IPS-NIHi11 (cell line): ENCODE data around the gene PHF21B.
"Not testable (repeated sequence)": the region's sequence is repeated elsewhere in the genome, so short reads cannot be mapped to it uniquely, and the experiment has no call there.

Source experiments
- DNase-seq: peaks from one replicate; pipeline ENCODE4 v3.0.0; 2012; ENCODE audit warnings: mixed read lengths, low spot score

The PHF21B gene

DNA sequence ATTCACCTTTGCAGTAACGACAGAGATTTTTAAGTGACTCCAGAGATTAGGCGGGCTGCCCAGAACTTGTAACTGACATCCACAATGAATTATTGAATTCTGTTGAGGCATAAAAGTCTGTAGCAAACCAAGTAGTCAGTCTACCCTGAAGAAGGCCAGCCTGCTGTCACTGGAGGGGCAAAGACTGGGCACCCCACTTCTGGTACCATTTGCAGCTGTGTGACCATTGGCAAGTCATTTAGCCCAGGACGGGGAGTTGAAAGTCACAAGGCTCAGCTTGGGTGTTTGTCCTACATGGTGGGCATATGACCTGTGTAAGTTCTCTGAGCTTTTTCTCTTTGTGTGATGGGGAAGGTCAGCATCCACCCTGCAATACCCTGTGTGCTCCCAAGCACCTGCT, 138.0 kb downstream of the PHF21B start:
- no peak for DNase-seq

GRCh38 chr22:44870021-44870420, 139.8 kb downstream of the PHF21B start:
- DNase-seq: no peak

DNA sequence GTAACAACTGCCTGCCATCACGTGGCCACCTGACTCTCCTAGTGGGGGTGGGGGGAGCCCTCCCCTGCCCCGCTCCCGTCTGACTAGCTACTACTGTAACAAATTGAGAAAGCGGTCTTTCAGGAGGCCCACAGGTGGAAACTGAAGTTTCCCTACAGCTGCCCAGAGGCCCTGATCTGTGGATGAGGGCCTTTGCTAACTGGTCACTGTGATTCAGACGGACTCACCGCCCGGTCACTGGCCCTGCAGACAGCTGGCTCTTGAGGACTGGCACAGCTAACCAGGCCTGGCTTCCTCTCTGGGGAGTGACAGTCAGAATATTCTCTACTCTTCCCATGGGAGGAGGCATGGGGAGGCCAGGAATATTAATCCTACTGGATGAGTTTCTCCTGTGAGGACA, 140.6 kb downstream of the PHF21B start:
- DNase-seq: no peak

DNA sequence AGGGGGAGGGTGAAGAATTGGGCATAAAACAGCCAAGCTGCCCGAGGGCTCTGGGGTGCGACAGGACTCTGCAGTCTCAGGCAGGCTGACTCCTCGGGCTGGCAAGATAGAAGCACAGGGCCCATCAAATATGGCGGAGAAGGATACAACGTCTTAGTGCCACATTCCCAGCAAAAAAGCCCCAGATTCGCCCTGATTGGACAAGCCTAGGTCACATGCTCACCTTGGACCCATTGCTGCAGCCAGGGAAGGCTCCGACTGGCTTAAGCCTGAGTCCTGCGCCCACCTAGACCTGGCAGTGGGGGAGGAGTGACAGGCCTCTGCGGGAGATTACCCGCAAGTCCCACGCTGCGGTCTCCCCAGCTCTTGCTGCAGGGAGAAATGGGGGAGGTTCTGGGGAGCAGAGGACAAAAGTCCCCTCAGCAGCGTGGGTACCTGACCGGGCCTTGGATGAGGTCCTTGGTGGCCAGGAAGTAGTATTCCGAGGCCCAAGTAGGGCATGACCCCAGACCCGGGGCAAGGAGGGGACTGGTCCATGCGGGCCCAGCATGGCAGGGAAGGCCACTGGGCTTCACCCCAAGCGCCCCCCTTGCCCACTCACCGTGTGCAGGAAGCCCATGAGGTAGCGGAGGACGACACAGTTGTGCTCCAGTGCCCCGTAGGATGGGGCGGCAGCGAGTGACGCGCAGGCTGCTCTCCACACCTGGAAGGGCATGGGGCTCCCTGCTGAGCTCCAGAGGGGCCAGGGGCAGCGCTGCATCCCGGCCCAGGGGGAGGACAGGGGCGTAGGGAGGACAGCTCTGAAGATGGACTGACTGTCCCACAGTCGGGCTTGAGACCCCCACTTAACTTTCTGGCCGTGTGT, 144.4 kb downstream of the PHF21B start:
- DNase-seq: no peak

GRCh38 chr22:44862981-44863860, 146.6 kb downstream of the PHF21B start:
- DNase-seq: peak; percentile 73

DNA sequence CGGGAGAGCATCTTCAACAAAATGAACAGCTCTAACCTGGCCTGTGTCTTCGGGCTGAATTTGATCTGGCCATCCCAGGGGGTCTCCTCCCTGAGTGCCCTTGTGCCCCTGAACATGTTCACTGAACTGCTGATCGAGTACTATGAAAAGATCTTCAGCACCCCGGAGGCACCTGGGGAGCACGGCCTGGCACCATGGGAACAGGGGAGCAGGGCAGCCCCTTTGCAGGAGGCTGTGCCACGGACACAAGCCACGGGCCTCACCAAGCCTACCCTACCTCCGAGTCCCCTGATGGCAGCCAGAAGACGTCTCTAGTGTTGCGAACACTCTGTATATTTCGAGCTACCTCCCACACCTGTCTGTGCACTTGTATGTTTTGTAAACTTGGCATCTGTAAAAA, 147.5 kb downstream of the PHF21B start:
- DNase-seq: no peak

DNA sequence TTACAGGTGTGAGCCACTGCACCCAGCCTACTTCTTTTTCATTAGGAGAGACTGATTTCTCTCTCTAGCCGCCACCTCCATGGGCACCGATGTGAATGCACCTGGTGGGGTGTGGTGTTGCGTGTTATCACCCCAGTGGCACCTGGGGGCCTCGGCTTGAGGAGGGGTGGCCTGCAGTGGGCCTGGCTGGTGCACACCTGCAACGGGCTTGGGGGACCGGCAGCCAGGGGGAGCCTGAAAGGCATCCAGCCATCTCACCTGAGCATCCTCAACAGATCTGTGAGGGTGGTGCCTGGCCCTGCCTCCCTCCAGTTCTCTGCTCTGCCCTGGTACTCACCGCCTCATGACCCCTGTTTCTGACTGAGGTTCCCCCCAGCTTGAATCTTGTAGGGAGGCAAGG, 148.6 kb downstream of the PHF21B start:
- no peak for DNase-seq

GRCh38 chr22:44860311-44860710, 149.5 kb downstream of the PHF21B start:
- no peak for DNase-seq

- DNase-seq: no peak
These were observed 150.2 kb downstream of the PHF21B start for GRCh38 chr22:44859641-44860040.

DNA sequence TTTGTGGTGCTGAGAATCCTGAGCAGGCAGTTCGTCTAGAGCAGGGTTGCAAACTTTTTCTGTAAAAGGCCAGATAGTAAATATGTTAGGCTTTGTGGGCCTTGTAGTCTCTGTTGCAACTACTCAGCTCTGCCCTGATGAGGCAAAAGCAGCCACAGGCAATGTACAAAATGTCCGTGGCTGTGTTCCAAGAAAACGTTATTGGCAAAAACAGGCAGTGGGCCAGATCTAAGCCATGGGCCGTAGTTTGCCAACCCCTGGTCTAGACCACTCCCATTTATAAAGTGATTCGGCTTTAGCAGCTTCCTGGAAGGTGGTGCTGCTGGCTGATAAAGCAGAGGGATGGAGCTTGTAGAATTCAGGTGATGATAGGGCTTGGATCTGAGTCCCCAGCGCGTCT, 151.0 kb downstream of the PHF21B start:
- DNase-seq: not testable (repeated sequence)

- no peak for DNase-seq
These were observed 153.9 kb downstream of the PHF21B start for GRCh38 chr22:44855855-44856254.

DNA sequence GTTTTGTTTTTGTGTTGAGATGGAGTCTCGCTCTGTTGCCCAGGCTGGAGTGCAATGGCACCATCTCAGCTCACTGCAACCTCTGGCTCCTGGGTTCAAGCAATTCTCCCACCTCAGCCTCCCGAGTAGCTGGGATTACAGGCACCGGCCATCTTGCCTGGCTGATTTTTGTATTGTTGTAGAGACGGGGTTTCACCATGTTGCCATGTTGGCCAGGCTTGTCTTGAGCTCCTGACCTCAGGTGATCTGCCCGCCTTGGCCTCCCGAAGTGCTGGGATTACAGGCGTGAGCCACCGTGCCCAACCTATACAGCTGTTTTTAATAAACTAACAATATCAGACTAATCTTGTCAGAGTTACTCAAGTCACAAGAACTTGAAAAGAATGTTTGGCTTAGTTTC, 155.2 kb downstream of the PHF21B start:
- not testable (repeated sequence) for DNase-seq

DNA sequence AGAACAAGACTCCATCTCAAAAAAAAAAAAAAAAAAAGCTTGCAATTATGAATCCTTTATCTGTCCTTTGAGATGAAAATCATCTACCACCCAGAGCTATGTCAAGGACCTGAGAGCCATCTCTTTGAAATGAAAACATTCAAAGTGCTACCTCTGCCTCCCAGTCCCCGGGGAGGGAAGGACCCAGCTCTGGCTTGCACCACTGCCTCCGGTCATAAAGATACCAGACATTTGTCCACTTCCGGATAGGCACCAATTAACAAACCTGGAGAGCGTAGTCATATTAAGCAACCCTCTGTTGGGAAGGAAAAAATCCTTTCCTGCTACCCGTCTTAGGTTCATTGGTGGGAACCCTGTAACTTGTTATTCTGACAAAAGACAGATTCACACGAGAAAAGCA, 158.9 kb downstream of the PHF21B start:
- DNase-seq: no peak

- DNase-seq: no peak
These were observed 160.9 kb downstream of the PHF21B start for GRCh38 chr22:44848791-44849420.

GRCh38 chr22:44848296-44848741, 161.5 kb downstream of the PHF21B start:
- no peak for DNase-seq

- no peak for DNase-seq
These were observed 161.9 kb downstream of the PHF21B start for GRCh38 chr22:44847892-44848291.

GRCh38 chr22:44847380-44847779, 162.4 kb downstream of the PHF21B start:
- DNase-seq: no peak

- DNase-seq: no peak
These were observed 163.0 kb downstream of the PHF21B start for GRCh38 chr22:44846726-44847275.

- no peak for DNase-seq
These were observed 163.7 kb downstream of the PHF21B start for GRCh38 chr22:44845796-44846720.

GRCh38 chr22:44845191-44845590, 164.6 kb downstream of the PHF21B start:
- DNase-seq: no peak

GRCh38 chr22:44842417-44842816, 167.4 kb downstream of the PHF21B start:
- no peak for DNase-seq
